IMR-90 (cell line): ENCODE results near the gene KBTBD12. TPM values are rescaled to one million over a fixed set of nuclear protein-coding genes. Genes with fewer than 3 reads are reported as not detected.
A peak's percentile ranks its signal among the peaks of the same experiment; 100 is the strongest.

Experiments used
- ATAC-seq: fragments of 200-7000 bp; cut with Tn5 transposase; 2 replicates; pipeline ENCODE4 v1.9.1; 2020; ENCODE audit warnings: low read depth, mild to moderate bottlenecking, moderate library complexity
- BruUV-seq: library from RNA; stranded (reverse); fragments of 400-500 nt; replicated peaks from 2 replicates; lab custom pipeline; 2021; lab: Mats Ljungman, UMichigan
- CTCF ChIA-PET: fragments of 300-600 bp; formaldehyde crosslinking; extraction: SDS; loops from one replicate; lab custom pipeline; 2021; ENCODE audit warnings: antibody characterized with exemption; lab: Yijun Ruan, JAX
- POLR2A ChIA-PET: fragments of 300-600 bp; sonication (Branson Sonifier 250); formaldehyde crosslinking; loops from one replicate; lab custom pipeline; 2022; ENCODE audit warnings: antibody characterized with exemption; ENCODE audit not compliant: unreplicated experiment; lab: Charles Lee
- DNase-seq: peaks from one replicate; pipeline ENCODE4 v3.0.0; 2013
- H2AFZ ChIP-seq: replicated peaks from 2 replicates; pipeline ENCODE3; 2013; ENCODE audit warnings: low read length, mild to moderate bottlenecking; ENCODE audit not compliant: poor library complexity
- H2AK5ac ChIP-seq: 2 replicates; pipeline ENCODE4 v1.6.1; 2013; ENCODE audit warnings: low read depth, low read length, inconsistent platforms
- H2AK9ac ChIP-seq: replicated peaks from 2 replicates; pipeline ENCODE3; 2013; ENCODE audit warnings: mild to moderate bottlenecking, low read depth, low read length, moderate library complexity; ENCODE audit not compliant: poor library complexity
- H2BK120ac ChIP-seq: 2 replicates; pipeline ENCODE4 v1.6.1; 2013; ENCODE audit warnings: low read depth, low read length, inconsistent platforms
- H2BK15ac ChIP-seq: 3 replicates; pipeline ENCODE4 v1.6.1; 2013; ENCODE audit warnings: low read depth, low read length, inconsistent platforms
- H2BK20ac ChIP-seq: 2 replicates; pipeline ENCODE4 v1.6.1; 2013; ENCODE audit warnings: low read depth, mild to moderate bottlenecking, inconsistent platforms, low read length, moderate library complexity
- H2BK5ac ChIP-seq: 2 replicates; pipeline ENCODE4 v1.6.1; 2013; ENCODE audit warnings: mild to moderate bottlenecking, low read depth, low read length, inconsistent platforms; ENCODE audit not compliant: poor library complexity, severe bottlenecking
- H3K14ac ChIP-seq: replicated peaks from 2 replicates; pipeline ENCODE4 v1.6.1; 2013; ENCODE audit warnings: low read depth, low read length, inconsistent platforms
- H3K18ac ChIP-seq: 2 replicates; pipeline ENCODE4 v1.6.1; 2013; ENCODE audit warnings: low read depth, low read length, control low read depth
- H3K23ac ChIP-seq: 2 replicates; pipeline ENCODE4 v1.6.1; 2013; ENCODE audit warnings: low read depth, low read length, inconsistent platforms
- H3K27ac ChIP-seq: 2 replicates; pipeline ENCODE4 v1.5.1; 2013; ENCODE audit warnings: mild to moderate bottlenecking, control low read depth, low read length; ENCODE audit not compliant: insufficient read depth
- H3K27me3 ChIP-seq: 2 replicates; pipeline ENCODE4 v1.6.1; 2013; ENCODE audit warnings: low read length; ENCODE audit not compliant: control insufficient read depth, insufficient read depth
- H3K36me3 ChIP-seq: 2 replicates; pipeline ENCODE4 v1.6.1; 2013; ENCODE audit warnings: low read length, mixed read lengths; ENCODE audit not compliant: control insufficient read depth, insufficient read depth
- H3K4ac ChIP-seq: 2 replicates; pipeline ENCODE4 v1.6.1; 2013; ENCODE audit warnings: low read depth, low read length, inconsistent platforms
- H3K4me1 ChIP-seq: 2 replicates; pipeline ENCODE4 v1.6.1; 2013; ENCODE audit warnings: low read length, mixed read lengths; ENCODE audit not compliant: control insufficient read depth, insufficient read depth
- H3K4me2 ChIP-seq: 2 replicates; pipeline ENCODE4 v1.6.1; 2013; ENCODE audit warnings: low read depth, mild to moderate bottlenecking, control low read depth, low read length, moderate library complexity
- H3K4me3 ChIP-seq: 2 replicates; pipeline ENCODE4 v1.5.1; 2013; ENCODE audit warnings: low read depth, mild to moderate bottlenecking, control low read depth, low read length, moderate library complexity; ENCODE audit not compliant: insufficient read depth
- H3K56ac ChIP-seq: 2 replicates; pipeline ENCODE4 v1.6.1; 2013; ENCODE audit warnings: low read length, inconsistent platforms; ENCODE audit not compliant: insufficient read depth; ENCODE audit errors: extremely low read depth
- H3K79me1 ChIP-seq, 2 experiments: 2 replicates each; pipeline ENCODE4 v1.6.1; 2013; ENCODE audit warnings: low read length in 2 of 2, inconsistent platforms in 1 of 2, low read depth in 1 of 2
- H3K9ac ChIP-seq: 2 replicates; pipeline ENCODE4 v1.6.1; 2013; ENCODE audit warnings: low read depth, low read length, control low read depth
- H3K9me1 ChIP-seq: 2 replicates; pipeline ENCODE4 v1.6.1; 2013; ENCODE audit warnings: low read length, inconsistent platforms; ENCODE audit not compliant: insufficient read depth
- H3K9me3 ChIP-seq: 2 replicates; pipeline ENCODE4 v1.6.1; 2013; ENCODE audit warnings: low read length; ENCODE audit not compliant: control insufficient read depth, insufficient read depth
- H4K20me1 ChIP-seq: 2 replicates; pipeline ENCODE4 v1.6.1; 2013; ENCODE audit warnings: low read length, inconsistent platforms; ENCODE audit not compliant: insufficient read depth
- H4K5ac ChIP-seq: 2 replicates; pipeline ENCODE4 v1.6.1; 2013; ENCODE audit warnings: mild to moderate bottlenecking, low read depth, low read length, control low read depth
- H4K8ac ChIP-seq, 2 experiments: 2 replicates each; pipeline ENCODE4 v1.6.1; 2013; ENCODE audit warnings: low read depth in 2 of 2, low read length in 2 of 2, control low read depth in 1 of 2, inconsistent platforms in 1 of 2
- H4K91ac ChIP-seq: 2 replicates; pipeline ENCODE4 v1.6.1; 2013; ENCODE audit warnings: low read depth, low read length, inconsistent platforms; ENCODE audit not compliant: insufficient read depth
- BHLHE40 ChIP-seq: fragments of 150-350 bp; IDR thresholded peaks from 2 replicates; pipeline ENCODE4 v1.6.1; 2016; ENCODE audit warnings: mild to moderate bottlenecking, low read depth, low read length
- CTCF ChIP-seq: conservative IDR thresholded peaks from 2 replicates; pipeline ENCODE4 v1.5.1; 2012; ENCODE audit warnings: mild to moderate bottlenecking, low read depth, low read length, improper control_type of control experiment
- ELK1 ChIP-seq: fragments of 150-350 bp; IDR thresholded peaks from 2 replicates; pipeline ENCODE4 v1.6.1; 2016; ENCODE audit warnings: low read depth, mild to moderate bottlenecking, low read length, moderate library complexity, borderline replicate concordance
- MAFK ChIP-seq: IDR thresholded peaks from 2 replicates; pipeline ENCODE4 v1.6.1; 2012; ENCODE audit warnings: low read depth, low read length, improper control_type of control experiment
- MAZ ChIP-seq: IDR thresholded peaks from 2 replicates; pipeline ENCODE4 v1.6.1; 2012; ENCODE audit warnings: low read depth, mild to moderate bottlenecking, low read length, improper control_type of control experiment, moderate library complexity, borderline replicate concordance
- MXI1 ChIP-seq: IDR thresholded peaks from 2 replicates; pipeline ENCODE4 v1.6.1; 2012; ENCODE audit warnings: low read depth, mild to moderate bottlenecking, low read length, moderate library complexity, borderline replicate concordance
- NFE2L2 ChIP-seq: fragments of 150-350 bp; IDR thresholded peaks from 2 replicates; pipeline ENCODE4 v1.6.1; 2016; ENCODE audit warnings: low read depth, mild to moderate bottlenecking, low read length
- POLR2A ChIP-seq: IDR thresholded peaks from 2 replicates; pipeline ENCODE4 v1.6.1; 2012; ENCODE audit warnings: mild to moderate bottlenecking, low read depth, low read length
- RFX5 ChIP-seq: IDR thresholded peaks from 2 replicates; pipeline ENCODE4 v1.8.0; 2012; ENCODE audit warnings: low read depth, mild to moderate bottlenecking, low read length, moderate library complexity
- SMC3 ChIP-seq: fragments of 150-350 bp; IDR thresholded peaks from 2 replicates; pipeline ENCODE4 v1.6.1; 2016; ENCODE audit warnings: low read depth, mild to moderate bottlenecking, antibody characterized with exemption, low read length, moderate library complexity
- WGBS, 2 experiments: methylation state at CpG; one replicate each; pipeline versions ENCODE4 v1.1.5 to v1.1.7; 2013; ENCODE audit warnings: missing lambda C conversion rate in 2 of 2; ENCODE audit not compliant: insufficient read length in 1 of 2; ENCODE audit errors: extremely low coverage in 2 of 2; 5-methylcytosine and 5-hydroxymethylcytosine counted together
- dilution Hi-C: fragments of 300-500 bp; cut with HindIII; formaldehyde crosslinking; loops from one replicate; pipeline ENCODE4 v1.14.3; 2018; ENCODE audit warnings: low sequenced_read_pairs; ENCODE audit not compliant: unreplicated experiment
- in situ Hi-C: fragments of 300-500 bp; cut with MboI; formaldehyde crosslinking; loops from 3 replicates; pipeline ENCODE4 v1.14.3; 2019; ENCODE audit warnings: low sequenced_read_pairs, inconsistent platforms, mixed read lengths
- intact Hi-C: fragments of 100-400 bp; cut with micrococcal nuclease; formaldehyde crosslinking; loops from 2 replicates; pipeline ENCODE4 v1.10.0; 2022
- polyA plus RNA-seq, 3 experiments: library from polyadenylated mRNA; depleted of rRNA; stranded (reverse); fragments of >200 nt; gene quantifications; 2 replicates each; pipeline ENCODE4 v1.2.3, GENCODE V29; 2012; ENCODE audit warnings: low replicate concordance in 1 of 3
- total RNA-seq: library from RNA; depleted of rRNA; stranded (reverse); fragments of >200 nt; gene quantifications from 2 replicates; pipeline ENCODE4 v1.2.3, GENCODE V29; 2012
- TF ChIP-seq, protein P1 (sequence below): fragments of 150-350 bp; IDR thresholded peaks from 2 replicates; pipeline ENCODE4 v1.6.1; 2017; ENCODE audit warnings: mild to moderate bottlenecking, antibody characterized with exemption, low read length, low read depth

The KBTBD12 gene
- total and polyA plus RNA-seq, 2 of the 4 experiments (the other 2 are of a cell fraction): not detected

- no peak overlapping the region for H2AK5ac ChIP-seq
- H3K4ac ChIP-seq: no peak overlapping the region
- H3K23ac ChIP-seq: no peak overlapping the region
- no peak overlapping the region for H4K91ac ChIP-seq
- POLR2A ChIA-PET: no interaction called here
- no peaks in the 10 kb centered on the region for H3K4me1 ChIP-seq
- no peaks in the 10 kb centered on the region for H3K79me1 ChIP-seq
- H3K36me3 ChIP-seq: no peaks in the 10 kb centered on the region
- dilution Hi-C loops: no loop called here
- H3K18ac ChIP-seq: no peak overlapping the region
- H3K4me2 ChIP-seq: no peak overlapping the region
- no peak for ATAC-seq
- CTCF ChIA-PET: no interaction called here
- WGBS, 2 experiments: 90% methylated on average over 2 of the region's 4 CpGs; no CpG with 5 or more reads in 1 of the 2 experiments
- H2BK15ac ChIP-seq: no peak overlapping the region
- H2BK20ac ChIP-seq: no peak overlapping the region
- H4K20me1 ChIP-seq: no peaks in the 10 kb centered on the region
- no peak overlapping the region for H4K5ac ChIP-seq
- DNase-seq: peak; percentile 25
- H2AFZ ChIP-seq: no peak overlapping the region
- intact Hi-C loops: no loop called here
- peaks cover 42% of the 10 kb centered on the region for H3K27me3 ChIP-seq
- H2BK120ac ChIP-seq: no peak overlapping the region
- H3K9me3 ChIP-seq: no peaks in the 10 kb centered on the region; the same call in 1 of the 2 replicates
- H4K8ac ChIP-seq: no peak overlapping the region
- no TSS peak for BruUV-seq
- H3K9me1 ChIP-seq: no peaks in the 10 kb centered on the region
- H3K9ac ChIP-seq: no peak overlapping the region
- no peak overlapping the region for H3K14ac ChIP-seq
- H3K56ac ChIP-seq: no peak overlapping the region
- H2BK5ac ChIP-seq: no peak overlapping the region
- TF ChIP-seq NFE2L2 (no peak), MAZ (no peak), SMC3 (no peak), POLR2A (no peak), ELK1 (no peak), RFX5 (no peak), CTCF (no peak), MAFK (no peak), BHLHE40 (no peak), MXI1 (no peak)
- TF ChIP-seq, protein P1, sequence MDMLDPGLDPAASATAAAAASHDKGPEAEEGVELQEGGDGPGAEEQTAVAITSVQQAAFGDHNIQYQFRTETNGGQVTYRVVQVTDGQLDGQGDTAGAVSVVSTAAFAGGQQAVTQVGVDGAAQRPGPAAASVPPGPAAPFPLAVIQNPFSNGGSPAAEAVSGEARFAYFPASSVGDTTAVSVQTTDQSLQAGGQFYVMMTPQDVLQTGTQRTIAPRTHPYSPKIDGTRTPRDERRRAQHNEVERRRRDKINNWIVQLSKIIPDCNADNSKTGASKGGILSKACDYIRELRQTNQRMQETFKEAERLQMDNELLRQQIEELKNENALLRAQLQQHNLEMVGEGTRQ: no peak
- H2AK9ac ChIP-seq: no peak overlapping the region
- H3K4me3 ChIP-seq: no peak overlapping the region
- in situ Hi-C loops: loop anchor here (10.0 kb wide), 1 partner anchor 307 kb away; no protein-coding TSS in a partner anchor
- H3K27ac ChIP-seq: no peak overlapping the region
Measured at GRCh38 chr3:127961963-127962362, 46.9 kb downstream of the KBTBD12 start.
